Stimulated activated CD4-positive, alpha-beta T cell treated with anti-CD3 and anti-CD28 coated beads, Interleukin-1b, Interleukin-23, amount 100 ng/mL, for 1 hour (primary cell): ENCODE results near the gene CDH22.

Experiments
- DNase-seq, 2 donors: peaks; one replicate each; pipeline ENCODE4 v3.0.0-alpha.2; 2020; ENCODE audit warnings: low read depth in 2 of 2

The CDH22 gene

GRCh38 chr20:46216770-46217464 lies 91.4 kb downstream of the CDH22 start:
- no peak for DNase-seq

GRCh38 chr20:46215913-46216707 lies 92.2 kb downstream of the CDH22 start:
- DNase-seq: no peak

- no peak for DNase-seq
These were observed 93.3 kb downstream of the CDH22 start for GRCh38 chr20:46214824-46215488.

DNA sequence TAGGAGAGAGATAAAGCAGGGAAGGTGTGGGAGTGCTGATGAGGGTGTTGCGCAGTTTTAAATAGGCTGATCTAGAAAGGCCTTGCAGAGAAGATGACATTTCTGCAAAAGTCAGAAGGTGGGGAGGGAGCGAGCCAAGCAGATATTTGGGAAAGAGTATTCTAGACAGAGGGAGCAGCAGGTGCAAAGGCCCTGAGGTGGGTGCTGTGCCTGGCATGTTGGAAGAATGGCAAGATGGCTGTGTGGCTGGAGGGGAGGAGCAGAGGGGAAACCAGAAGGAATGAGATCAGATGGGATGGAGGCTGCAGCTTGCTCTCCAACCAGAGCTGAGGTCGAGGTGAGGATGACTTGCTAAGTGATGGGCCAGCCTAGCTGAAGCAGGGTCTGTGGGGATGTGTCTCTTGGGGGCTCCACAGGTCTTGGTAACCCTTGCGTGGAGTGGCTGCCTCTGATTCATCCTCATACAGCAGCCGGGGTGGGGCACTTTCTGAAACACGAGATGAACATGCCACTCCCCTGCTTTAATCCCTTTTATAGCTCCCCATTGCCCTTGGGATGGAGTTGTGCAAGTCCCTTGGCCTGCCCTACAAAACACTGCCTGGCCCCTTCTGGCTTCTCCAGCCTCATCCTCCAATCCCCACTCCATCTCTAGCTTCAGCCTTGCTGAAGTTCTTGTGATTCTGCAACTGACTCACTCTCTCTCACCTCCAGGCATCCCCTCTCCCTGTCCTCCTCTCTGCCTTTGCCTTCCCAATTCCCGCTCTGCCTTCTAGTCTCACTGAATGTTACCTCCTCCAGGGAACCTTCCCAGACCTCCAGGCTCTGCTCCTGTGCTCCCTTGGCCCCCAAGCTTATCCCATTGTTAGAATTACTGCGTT lies 94.1 kb downstream of the CDH22 start:
- no peak for DNase-seq

DNA sequence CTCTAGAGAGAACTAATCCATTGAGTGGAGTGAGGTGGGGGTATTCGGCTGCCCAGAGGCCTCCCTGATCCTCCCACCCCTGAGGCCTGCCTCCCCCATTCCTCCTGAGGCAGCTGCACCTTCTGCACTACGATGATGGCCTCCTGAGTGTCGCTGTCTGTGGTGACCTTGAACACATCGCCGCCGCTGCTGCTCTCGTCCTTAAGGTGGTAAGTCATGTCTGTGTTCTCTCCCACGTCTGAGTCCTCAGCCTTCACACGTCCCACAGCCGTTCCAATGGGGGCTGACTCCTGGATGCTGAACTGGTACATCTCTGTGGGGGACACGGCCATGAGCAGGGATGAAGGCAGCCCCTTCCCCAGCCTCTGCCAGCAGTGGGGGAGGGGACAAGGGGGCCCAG lies 95.4 kb downstream of the CDH22 start:
- DNase-seq: no peak

DNA sequence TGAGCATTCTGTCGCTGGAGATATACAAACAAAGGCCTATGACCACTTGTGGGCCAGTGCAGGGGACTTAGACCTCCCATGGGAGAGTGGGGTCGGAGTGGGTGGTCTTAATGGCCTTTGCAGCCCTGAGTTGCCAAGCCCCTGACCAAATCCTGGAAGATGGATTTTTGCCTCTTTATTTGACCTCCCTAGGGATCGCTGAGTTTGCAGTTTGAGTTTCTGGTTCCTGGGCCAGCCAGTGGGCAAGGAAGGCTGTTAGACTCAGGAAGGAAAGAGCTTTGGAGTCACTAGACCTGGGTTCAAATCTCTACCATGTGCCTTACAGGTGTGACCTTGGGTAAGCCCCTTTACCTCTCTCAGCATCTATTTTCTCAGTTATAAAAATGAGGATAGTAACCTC lies 96.0 kb downstream of the CDH22 start:
- no peak for DNase-seq

GRCh38 chr20:46211331-46211722 lies 97.0 kb downstream of the CDH22 start:
- no peak for DNase-seq

GRCh38 chr20:46210672-46211330 lies 97.5 kb downstream of the CDH22 start:
- no peak for DNase-seq

GRCh38 chr20:46209930-46210671 lies 98.2 kb downstream of the CDH22 start:
- DNase-seq: no peak

DNA sequence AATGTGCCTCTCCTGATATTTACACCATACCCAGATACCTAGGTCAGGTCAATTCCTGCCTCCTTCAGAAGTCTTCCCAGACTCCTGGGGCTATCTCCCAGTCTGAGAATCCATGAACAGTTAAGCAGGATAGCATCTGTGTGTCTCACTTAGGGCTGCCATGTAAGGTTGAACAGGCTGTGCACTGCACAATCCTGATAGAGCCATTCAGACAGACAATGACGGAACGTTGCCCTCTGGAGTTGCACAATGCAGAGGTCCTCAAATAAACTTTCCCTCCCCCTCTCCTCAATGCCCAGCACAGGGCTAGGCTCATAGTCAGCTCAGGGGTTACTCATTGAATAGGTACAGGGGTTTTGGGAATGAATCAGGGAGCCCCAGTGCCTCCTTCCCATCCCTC lies 100.5 kb downstream of the CDH22 start:
- no peak for DNase-seq

DNA sequence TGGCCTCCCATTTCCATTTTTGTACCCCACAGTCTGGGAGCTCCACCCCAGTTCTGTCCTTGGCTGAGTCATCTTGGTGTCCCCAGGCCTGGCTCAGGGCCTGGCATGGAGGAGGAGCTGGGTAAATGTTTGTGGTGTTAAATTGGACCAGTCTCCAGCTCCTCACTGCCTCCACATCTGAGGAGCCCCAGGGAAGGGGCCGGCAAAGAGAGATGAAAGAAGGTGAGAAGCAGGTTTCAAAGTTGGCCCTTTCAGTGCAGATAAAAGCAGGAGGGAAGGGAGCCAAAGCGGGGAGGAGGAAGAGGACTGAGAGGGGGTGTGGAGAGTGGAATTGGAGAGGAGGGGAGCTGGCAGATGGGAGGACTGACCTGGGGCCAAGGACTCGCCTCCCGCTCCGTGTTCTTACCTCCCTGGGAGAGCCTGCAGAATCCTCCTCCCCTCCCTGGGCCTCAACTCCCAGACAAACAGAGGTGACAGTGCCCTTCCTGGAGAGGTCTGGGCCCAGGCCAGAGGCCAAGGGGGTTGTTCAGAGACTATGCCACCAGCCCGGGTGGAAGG lies 101.2 kb downstream of the CDH22 start:
- DNase-seq: no peak

GRCh38 chr20:46206025-46206424 lies 102.3 kb downstream of the CDH22 start:
- DNase-seq: no peak

- DNase-seq: no peak
These were observed 102.9 kb downstream of the CDH22 start for GRCh38 chr20:46205349-46205748.

DNA sequence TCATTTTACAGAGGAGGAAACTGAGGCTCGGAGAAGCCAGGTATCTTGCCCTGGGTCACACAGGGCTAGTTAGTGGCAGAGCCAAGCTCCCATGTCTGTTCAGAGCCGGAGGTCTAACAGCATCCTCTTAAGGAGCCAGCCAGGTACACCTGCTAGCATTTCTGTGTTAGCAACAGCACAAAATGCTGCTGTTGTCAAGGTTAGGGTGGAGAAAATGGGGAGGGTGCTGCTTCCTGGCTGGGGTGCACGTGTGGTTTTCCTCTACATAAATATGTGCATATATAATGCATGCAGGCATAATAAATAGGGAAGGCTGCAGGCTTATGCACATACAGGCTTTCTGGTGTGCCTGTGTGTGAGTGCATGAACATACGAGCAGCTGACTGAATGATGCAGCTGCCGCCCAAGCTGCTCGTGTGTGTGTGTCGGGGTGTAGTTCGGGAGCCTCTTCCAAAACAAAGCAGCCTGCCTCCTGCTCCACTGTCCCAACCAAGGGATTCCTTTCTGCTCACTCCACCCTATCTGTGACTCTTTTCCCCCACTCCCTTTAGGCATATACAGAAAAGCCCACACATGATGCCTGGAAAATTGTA lies 103.6 kb downstream of the CDH22 start:
- no peak for DNase-seq

DNA sequence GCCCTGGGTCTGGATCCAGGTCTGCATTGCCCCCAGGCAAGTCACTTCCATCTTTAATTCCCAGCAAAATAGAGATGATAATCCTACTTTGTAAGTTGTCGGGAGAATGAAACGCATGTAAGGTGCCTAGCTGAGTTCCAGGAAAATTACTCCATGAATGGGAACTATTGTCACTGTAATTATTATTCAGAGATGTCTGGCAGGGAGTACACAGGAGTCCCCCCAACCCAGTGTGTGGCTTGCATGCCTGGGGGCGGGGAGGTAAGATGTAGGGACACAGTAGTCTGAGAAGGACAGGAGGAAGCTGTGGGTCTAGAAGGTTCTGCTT lies 104.8 kb downstream of the CDH22 start:
- DNase-seq: no peak

- DNase-seq: no peak
These were observed 105.4 kb downstream of the CDH22 start for GRCh38 chr20:46202766-46203509.

DNA sequence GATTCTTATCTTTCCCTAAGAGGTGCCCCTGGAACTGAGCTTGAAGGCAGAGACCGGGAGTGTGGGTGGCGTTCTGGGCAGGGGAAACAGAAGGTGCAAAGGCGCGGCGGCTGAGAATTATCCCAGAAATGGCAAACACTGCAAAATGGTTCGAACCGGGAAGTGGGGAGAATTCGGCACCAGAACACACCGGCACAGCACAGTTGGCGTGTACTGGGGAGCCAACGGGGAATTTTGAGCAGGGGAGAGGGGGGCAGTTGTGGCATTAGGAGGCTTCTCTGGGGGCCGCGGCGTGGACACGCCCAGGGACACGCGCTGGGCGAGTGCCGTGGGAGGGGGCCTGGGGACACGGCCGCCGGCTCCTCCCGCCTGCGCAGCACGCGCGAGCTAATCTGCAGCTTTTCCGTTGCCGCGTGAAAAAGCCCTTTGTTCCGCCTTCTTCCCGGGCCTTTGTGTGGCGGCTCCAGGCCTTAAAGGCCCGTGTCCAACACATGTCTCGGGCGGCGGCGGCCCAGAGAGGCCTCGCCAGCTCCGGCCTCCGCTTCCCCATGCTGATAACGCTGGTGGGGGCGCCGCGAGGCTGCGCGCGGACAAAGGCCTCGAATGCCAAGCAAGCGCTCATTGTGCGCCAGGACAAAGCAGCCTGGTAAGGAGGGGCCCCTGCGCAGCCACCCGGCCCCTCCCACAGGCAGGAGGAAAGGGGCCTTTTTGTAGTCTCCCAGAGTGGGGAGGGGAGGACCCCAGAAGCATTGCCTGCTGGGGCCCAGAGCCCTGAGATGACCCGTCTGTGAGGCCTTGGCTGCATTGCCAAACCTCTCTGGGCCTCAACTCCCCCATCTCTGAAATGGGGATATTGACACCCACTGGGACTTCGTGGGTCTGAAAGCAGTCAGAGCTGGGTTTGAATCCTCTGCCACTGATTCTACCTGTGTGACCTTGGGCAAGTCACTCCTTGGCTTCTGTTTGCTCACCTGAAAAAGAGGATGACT lies 107.4 kb downstream of the CDH22 start:
- DNase-seq: no peak

DNA sequence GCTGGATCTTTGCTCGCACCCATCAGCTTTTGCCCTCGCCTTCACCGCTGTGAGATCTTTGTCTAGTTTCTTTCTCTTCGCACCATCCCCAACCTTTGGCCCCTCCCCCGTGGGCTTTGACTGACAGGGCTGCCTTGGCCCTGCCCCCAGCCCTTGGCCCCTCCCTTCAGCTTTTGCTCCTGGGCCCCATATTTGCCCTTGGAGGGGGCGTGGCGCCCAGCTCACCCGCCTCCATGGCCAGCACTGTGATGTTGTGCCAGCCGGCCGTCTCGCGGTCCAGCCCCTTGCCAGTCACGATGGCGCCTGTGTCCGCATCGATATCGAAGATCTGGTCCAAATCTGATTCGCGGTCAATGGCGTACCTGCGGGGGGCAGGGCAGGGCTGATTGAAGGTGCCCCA lies 109.1 kb downstream of the CDH22 start:
- no peak for DNase-seq
